Endodermal cell (in vitro differentiated cells): ENCODE measurements around the gene GALNT2. TPM values are rescaled to one million over a fixed set of nuclear protein-coding genes. Genes with fewer than 3 reads are reported as not detected.

ENCODE experiments used
- DNase-seq: peaks from one replicate; pipeline ENCODE4 v3.0.0-alpha.2; 2017
- H3K27ac ChIP-seq: 2 replicates; pipeline ENCODE4 v1.5.1; 2013; ENCODE audit warnings: mild to moderate bottlenecking, low read depth, low read length, moderate library complexity
- H3K27me3 ChIP-seq: 2 replicates; pipeline ENCODE4 v1.6.1; 2013; ENCODE audit warnings: mild to moderate bottlenecking, low read length, moderate library complexity; ENCODE audit not compliant: insufficient read depth, control insufficient read depth, poor library complexity, severe bottlenecking
- H3K36me3 ChIP-seq: 2 replicates; pipeline ENCODE4 v1.7.0; 2013; ENCODE audit warnings: mild to moderate bottlenecking, low read length, moderate library complexity; ENCODE audit not compliant: control insufficient read depth, insufficient read depth
- H3K4me1 ChIP-seq: one replicate; pipeline ENCODE4 v1.7.0; 2013; ENCODE audit warnings: low read length; ENCODE audit not compliant: control insufficient read depth, insufficient read depth
- H3K4me3 ChIP-seq: 2 replicates; pipeline ENCODE4 v1.5.1; 2013; ENCODE audit warnings: mild to moderate bottlenecking, low read length, moderate library complexity
- H3K9ac ChIP-seq: 2 replicates; pipeline ENCODE4 v1.6.1; 2013; ENCODE audit warnings: mild to moderate bottlenecking, low read length, moderate library complexity; ENCODE audit not compliant: poor library complexity, severe bottlenecking; ENCODE audit errors: extremely low read depth
- H3K9me3 ChIP-seq: 2 replicates; pipeline ENCODE4 v1.6.1; 2013; ENCODE audit warnings: mild to moderate bottlenecking, low read length, moderate library complexity; ENCODE audit not compliant: control insufficient read depth
- H3K27ac Mint-ChIP-seq: 2 replicates; pipeline ENCODE4 v1.8.0; 2020; ENCODE audit warnings: mixed read lengths
- H3K27me3 Mint-ChIP-seq: 2 replicates; pipeline ENCODE4 v1.8.0; 2021; ENCODE audit warnings: mild to moderate bottlenecking, mixed read lengths; ENCODE audit not compliant: insufficient read depth
- H3K36me3 Mint-ChIP-seq: 2 replicates; pipeline ENCODE4 v1.8.0; 2020; ENCODE audit warnings: low read depth, mixed read lengths
- H3K4me1 Mint-ChIP-seq: 2 replicates; pipeline ENCODE4 v1.8.0; 2020; ENCODE audit warnings: mixed read lengths
- H3K4me3 Mint-ChIP-seq: 2 replicates; pipeline ENCODE4 v1.8.0; 2020; ENCODE audit warnings: mild to moderate bottlenecking, moderate library complexity, mixed read lengths
- H3K9me3 Mint-ChIP-seq: 2 replicates; pipeline ENCODE4 v1.8.0; 2020; ENCODE audit warnings: mild to moderate bottlenecking, mixed read lengths
- WGBS, 2 experiments: methylation state at CpG; one replicate each; pipeline versions ENCODE4 v1.1.5 to v1.1.7; 2013; ENCODE audit warnings: missing lambda C conversion rate in 2 of 2, mixed read lengths in 1 of 2; ENCODE audit not compliant: insufficient coverage in 1 of 2, insufficient read length in 1 of 2; 5-methylcytosine and 5-hydroxymethylcytosine counted together
- total RNA-seq, 2 donors: library from RNA; stranded (reverse); fragmentation: NEBNext Ultra II Directional in 1 of 2; extraction: Animal tissue kit (Norgen Biotek cat#: 25700) in 1 of 2; gene quantifications; 2 replicates in 1 of 2; 3 replicates in 1 of 2; pipeline ENCODE4 v1.2.1, GENCODE V29; 2021
- TF ChIP-seq, protein P1 (sequence below): fragments of 200-600 bp; sonication (generic); conservative IDR thresholded peaks from 2 replicates; pipeline ENCODE4 v1.5.0; 2021; ENCODE audit warnings: antibody characterized with exemption, mild to moderate bottlenecking

GALNT2 gene
- total RNA-seq, 2 donors from 2014 or later = 41.6 to 63.5 TPM

DNA sequence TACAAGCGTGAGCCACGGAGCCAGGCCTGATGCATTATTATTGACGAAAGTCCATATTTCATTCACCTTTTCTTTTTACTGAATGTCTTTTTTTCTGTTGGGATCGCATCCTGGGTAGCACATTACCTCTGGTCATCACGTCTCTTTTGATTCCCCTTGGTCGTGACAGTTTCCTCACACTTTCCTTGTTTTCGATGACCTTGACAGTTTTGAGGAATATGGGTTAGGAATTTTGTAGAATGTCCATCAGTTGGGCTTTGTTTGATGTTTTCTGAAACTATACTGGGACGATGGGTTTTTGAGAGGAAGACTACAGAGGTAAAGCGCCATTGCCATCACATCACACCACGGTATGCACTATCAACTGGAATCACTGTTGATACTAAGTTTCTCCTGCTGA lies 26.6 kb upstream of the GALNT2 start:
- Mint-ChIP-seq H3K27me3 (no peaks in the 10 kb centered on the region), H3K9me3 (peaks cover 6% of the 10 kb centered on the region), H3K27ac (no peak overlapping the region), H3K36me3 (peaks cover 1% of the 10 kb centered on the region), H3K4me1 (peaks cover 8% of the 10 kb centered on the region), H3K4me3 (no peak overlapping the region)
- H3K36me3 ChIP-seq = no peaks in the 10 kb centered on the region
- WGBS, 2 experiments = 93 to 94% methylated on average over 7 to 10 of the region's 10 CpGs
- H3K27ac ChIP-seq = no peak overlapping the region
- no peaks in the 10 kb centered on the region for H3K9me3 ChIP-seq
- no peak overlapping the region for H3K9ac ChIP-seq
- H3K27me3 ChIP-seq = no peaks in the 10 kb centered on the region
- TF ChIP-seq, protein P1, sequence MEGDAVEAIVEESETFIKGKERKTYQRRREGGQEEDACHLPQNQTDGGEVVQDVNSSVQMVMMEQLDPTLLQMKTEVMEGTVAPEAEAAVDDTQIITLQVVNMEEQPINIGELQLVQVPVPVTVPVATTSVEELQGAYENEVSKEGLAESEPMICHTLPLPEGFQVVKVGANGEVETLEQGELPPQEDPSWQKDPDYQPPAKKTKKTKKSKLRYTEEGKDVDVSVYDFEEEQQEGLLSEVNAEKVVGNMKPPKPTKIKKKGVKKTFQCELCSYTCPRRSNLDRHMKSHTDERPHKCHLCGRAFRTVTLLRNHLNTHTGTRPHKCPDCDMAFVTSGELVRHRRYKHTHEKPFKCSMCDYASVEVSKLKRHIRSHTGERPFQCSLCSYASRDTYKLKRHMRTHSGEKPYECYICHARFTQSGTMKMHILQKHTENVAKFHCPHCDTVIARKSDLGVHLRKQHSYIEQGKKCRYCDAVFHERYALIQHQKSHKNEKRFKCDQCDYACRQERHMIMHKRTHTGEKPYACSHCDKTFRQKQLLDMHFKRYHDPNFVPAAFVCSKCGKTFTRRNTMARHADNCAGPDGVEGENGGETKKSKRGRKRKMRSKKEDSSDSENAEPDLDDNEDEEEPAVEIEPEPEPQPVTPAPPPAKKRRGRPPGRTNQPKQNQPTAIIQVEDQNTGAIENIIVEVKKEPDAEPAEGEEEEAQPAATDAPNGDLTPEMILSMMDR = no peak
- peaks cover 7% of the 10 kb centered on the region for H3K4me1 ChIP-seq
- no peak overlapping the region for H3K4me3 ChIP-seq
- DNase-seq = no peak

DNA sequence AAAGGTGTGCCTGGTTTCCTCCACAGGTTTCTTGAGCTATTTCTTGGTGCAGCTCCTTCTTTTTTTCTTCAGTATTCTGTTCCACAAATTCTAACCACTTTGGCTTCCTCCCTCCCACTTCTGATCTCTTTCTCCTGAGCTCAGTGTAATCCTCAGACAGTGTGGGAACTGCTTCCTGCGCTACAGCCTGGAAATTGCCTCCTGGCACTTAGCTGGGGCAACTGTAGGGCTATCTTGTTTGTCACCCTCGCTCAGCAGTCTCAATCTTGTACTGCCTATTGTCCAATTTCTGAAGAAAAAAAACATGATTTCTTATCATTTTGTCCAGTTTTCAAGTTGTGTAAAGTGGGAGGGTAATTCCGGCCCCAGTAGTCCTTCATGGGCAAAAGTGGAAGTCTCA lies 24.0 kb upstream of the GALNT2 start:
- no peak overlapping the region for H3K4me3 Mint-ChIP-seq
- Histone ChIP-seq H3K4me3 (no peak overlapping the region), H3K9me3 (no peaks in the 10 kb centered on the region), H3K36me3 (no peaks in the 10 kb centered on the region), H3K27ac (no peak overlapping the region), H3K27me3 (no peaks in the 10 kb centered on the region), H3K9ac (no peak overlapping the region), H3K4me1 (no peaks in the 10 kb centered on the region)
- WGBS, 2 experiments = 90 to 100% methylated on average over 3 of the region's 3 CpGs
- no peaks in the 10 kb centered on the region for H3K9me3 Mint-ChIP-seq
- TF ChIP-seq, protein P1 = no peak
- H3K36me3 Mint-ChIP-seq = no peaks in the 10 kb centered on the region
- no peak overlapping the region for H3K27ac Mint-ChIP-seq
- peaks cover 10% of the 10 kb centered on the region for H3K4me1 Mint-ChIP-seq
- no peak for DNase-seq
- no peaks in the 10 kb centered on the region for H3K27me3 Mint-ChIP-seq

DNA sequence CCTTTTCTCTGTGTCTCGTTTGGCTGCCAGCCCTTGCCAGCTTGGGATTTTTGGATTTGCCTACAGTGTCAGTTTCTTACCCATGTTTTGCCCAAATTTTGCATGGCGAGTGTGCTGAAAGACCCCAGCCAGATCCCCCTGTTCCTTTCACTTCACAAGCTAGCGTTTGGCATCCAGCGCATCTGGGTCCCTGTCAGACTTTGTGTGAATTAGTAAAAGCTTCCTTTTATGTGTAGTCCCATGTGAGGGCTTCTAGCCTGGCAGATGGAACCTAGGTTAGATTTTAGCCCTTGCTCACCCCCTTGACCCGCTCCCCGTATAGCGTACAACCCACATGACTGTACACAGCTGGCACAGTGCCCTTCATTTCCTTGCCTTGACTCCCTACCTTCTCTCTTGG lies 22.3 kb upstream of the GALNT2 start:
- Mint-ChIP-seq H3K4me1 (peaks cover 10% of the 10 kb centered on the region), H3K27me3 (no peaks in the 10 kb centered on the region), H3K36me3 (no peaks in the 10 kb centered on the region), H3K9me3 (no peaks in the 10 kb centered on the region), H3K27ac (no peak overlapping the region), H3K4me3 (no peak overlapping the region)
- Histone ChIP-seq H3K4me1 (no peaks in the 10 kb centered on the region), H3K4me3 (no peak overlapping the region), H3K27ac (no peak overlapping the region), H3K9me3 (no peaks in the 10 kb centered on the region), H3K27me3 (no peaks in the 10 kb centered on the region), H3K9ac (no peak overlapping the region), H3K36me3 (no peaks in the 10 kb centered on the region)
- 93 to 99% methylated on average over 5 to 7 of the region's 7 CpGs for WGBS, 2 experiments
- DNase-seq = no peak
- TF ChIP-seq, protein P1 = no peak
